ENCODE data around the gene PPIL1.

Gene PPIL1

DNA sequence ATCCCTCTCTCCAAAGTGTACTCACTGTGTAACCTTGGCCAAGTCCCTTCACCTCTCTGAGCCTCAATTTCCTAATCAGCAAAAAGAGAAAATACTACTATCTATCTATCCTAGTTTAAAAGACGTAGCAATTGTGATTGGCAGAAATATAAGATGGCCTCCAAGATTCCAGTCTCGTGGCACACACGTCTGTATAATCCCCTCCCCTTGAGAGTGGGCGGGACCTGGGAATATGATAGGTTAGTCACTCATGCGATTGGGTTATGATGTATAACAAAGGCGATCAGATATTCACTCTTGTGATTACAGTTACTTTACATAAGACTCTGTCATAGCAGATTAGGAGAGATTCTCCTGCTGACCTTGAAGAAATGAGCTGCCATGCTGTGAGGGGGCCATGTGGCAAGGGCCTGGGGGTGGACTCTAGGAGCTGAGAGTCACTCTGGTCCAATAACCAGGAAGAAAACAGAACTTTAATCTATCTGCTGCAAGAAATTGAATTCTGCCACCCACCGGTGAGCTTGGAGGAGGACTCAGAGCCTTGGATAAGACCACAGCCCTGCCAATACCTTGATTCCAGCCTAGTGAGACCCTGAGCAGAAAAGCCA lies 41.3 kb downstream of the PPIL1 start:
- DNase-seq, result no peak

DNA sequence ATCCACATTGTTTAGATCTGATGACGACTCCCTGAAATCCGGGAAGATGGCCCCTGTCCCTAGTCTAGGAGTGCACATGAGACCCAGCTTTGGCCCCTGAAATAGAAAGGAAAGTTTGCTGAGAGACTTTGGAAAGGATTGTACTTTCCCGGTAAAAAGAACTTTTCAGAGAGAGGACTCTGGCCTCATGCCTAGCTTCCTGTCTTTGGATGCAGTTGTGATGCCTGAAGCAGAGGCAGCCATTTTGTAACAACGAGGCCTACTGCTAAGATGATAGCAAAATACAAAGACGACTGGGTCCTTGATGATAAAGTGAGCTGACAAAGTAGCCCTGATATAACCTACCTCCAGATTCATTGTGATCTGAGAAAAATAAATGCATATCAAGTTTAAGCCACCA lies 42.3 kb downstream of the PPIL1 start:
- no peak for DNase-seq

- no peak for DNase-seq
These were observed 44.0 kb downstream of the PPIL1 start for GRCh38 chr6:36830577-36830976.

DNA sequence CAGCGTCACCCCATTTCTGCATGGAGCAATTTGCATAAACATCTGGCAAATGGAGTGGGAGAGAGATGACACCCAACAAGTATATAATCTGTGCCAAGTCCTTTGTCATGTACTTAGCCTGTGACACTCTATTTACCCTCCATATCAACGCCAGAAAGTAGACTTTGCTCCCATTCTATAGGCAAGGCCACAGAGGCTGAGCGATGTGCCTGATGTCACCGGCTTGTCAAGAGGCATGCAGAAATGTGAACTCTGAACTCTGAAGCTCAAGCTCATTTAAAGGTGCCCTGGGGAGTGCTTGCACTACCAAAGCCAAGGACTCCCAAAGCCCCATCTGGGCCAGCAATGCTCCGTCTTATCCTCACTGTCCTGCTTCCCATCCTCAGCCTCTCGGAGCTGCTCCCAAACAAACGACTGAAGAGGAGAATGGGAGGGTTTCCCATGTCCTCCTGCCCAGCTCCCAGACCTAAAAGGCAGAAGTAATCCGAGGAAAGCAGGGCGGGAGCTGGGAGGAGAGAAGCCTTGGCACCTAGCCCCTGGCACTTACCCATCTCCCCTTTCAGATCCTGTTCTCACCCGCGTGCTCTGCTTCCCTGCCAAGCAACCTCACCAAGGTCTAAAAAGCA lies 44.6 kb downstream of the PPIL1 start:
- DNase-seq, result no peak

GRCh38 chr6:36827261-36828079 lies 47.1 kb downstream of the PPIL1 start:
- peak; percentile 90 for DNase-seq

DNA sequence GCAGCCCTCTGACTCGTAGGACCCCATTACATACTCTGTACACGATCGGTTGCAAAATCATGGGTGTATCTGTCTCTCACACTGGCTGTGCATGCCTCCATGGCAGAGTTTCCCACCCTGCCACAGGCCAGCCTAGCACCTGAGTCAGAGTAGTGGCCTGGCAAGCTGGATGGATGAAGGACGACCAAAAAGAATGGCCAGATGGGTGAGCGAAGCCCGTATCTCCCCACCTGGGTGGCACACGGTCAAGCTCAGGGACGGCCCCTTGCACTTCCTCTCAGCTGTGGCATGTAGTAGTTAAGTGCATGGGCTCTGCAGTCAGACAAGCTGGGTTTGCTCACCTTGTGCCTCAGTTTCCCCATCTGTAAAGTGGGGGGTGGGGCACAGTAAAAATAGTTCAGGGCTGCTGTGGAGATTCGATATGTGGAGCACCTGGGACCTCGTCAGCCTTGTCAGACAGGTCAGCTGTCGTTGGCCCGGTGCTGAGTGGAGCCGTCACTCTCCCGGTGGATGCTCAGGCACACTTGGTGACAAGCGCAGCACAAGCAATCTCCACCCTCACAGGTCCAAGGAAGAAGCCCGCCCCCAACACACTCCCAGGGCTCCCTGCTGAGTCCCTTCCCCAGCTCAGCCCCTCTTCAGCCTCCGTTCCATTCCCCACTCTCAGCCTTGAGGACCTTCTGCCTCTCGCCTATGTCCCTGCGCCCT lies 47.9 kb downstream of the PPIL1 start:
- DNase-seq, result no peak

DNA sequence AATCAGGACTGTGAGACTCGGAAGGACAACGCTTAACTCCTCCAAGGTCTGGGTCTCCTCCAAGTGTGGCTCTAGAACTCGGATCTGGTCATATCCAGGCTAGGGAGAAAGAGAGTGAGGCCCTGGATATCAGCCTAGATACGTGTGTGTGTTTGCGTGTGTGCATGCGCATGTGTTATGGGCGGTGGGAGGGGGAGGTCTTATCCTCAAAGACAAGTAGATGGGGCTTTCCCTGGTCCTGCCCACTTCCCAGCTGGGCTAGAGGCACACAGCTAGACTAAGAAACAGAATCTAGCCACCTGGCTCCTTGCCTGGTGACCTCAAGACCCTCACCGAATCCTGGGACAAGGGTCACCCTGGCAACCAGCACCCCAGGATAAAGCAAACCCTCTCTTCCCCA lies 48.6 kb downstream of the PPIL1 start:
- no peak for DNase-seq

DNA sequence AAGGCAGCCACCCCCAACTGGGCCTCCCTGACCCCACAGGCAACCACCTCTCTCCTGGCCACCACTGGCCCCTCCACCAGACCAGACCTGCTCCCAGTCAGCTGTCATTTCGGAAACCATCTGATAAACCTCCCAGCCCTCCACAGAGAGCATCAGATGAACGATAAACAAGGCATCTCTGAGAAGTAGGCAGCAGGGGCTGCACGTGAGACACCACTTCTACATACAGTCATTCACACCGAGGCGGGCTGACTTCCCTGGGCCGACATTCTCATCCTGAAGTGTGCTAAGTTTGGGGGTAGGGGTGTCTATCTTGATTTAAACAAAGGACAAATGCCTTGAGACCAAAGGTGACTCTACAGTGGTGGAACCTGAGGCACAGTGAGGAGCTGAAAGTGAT lies 49.2 kb downstream of the PPIL1 start:
- DNase-seq, result no peak

DNA sequence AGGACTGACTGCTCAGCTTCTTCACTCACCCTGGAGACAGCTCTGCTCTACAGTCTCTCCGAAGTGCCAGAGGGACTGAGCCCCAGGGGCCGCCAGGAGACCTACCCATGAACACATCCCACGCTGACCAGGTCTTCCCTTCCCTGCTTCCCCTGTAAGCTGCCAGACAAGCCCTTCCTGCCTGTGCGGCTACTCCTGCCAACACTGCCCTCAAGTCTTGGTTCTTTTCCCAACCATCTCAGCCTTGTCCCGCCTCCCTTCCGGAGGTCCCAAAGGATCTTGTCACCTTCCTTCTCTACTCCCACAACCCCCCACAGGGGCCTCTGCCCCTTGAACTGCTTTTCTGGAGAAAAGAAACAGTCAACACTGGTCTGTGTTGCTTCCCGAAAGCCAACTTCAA lies 50.4 kb downstream of the PPIL1 start:
- no peak for DNase-seq

DNA sequence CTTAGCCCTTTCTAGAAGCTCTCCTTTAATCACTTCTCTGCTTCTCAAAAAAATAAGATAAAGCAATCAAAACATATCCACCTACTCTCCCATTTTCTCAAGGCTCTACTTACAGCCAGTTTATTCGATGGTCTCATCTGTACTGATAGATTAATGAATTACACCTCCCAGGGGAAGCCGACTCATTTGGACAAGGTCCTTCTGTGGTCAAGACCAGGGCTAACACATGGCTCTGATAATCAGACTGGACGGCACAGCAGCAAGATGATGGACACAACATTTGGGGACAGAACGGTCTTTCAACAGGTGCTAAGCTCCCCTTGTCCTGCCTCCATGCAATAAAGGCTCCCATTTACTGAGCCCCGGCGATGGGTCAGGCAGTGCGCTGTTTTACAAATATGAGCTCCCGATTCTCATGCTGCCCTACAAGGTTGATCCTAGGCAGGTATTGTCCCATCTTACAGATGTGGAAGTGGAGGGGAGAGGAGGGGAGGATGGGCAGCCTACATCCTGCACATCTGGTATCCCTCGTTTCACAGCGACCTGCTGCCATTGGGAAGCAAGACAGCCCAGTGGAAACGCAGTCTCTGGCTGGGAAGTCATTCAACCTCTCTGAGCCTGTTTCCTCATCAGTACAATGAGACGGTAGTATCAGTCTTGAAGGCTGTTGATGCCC lies 51.0 kb downstream of the PPIL1 start:
- no peak for DNase-seq

DNA sequence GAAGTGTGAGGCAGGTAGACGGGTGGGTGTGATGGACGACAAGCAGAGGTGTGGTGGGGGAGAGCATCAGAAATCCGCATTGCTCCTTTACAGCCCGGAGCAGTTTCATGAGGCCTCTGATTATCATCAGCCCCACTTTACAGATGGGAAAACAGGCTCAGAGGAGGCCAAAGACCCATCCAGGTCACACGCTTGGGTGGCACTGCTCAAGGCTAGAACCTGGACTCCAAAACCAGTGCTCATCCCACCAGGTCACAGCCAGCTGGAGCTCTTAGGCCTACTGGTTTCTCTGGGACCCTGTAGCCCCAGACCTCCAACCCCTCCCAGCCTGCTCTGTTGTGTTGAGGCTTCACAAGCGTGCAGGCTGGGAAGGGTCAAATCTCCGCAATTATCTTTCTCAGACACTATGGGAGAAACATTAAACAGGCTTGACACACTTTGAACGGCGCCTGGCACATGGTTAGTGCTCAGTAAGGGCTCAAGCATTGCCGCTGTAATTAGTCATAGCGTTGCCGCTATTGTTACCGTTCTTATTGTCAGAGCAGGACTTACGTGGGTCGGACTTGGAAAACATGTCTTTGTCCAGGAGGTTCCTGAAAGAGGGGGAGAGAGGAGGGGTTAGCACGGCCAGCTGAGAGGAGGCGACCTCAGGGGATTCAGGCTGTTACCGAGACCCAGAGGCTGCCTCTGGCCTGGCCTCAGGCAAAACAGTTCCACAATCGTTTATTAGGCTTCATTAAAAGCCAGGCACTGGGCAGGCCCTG lies 51.9 kb downstream of the PPIL1 start:
- no peak for DNase-seq

DNA sequence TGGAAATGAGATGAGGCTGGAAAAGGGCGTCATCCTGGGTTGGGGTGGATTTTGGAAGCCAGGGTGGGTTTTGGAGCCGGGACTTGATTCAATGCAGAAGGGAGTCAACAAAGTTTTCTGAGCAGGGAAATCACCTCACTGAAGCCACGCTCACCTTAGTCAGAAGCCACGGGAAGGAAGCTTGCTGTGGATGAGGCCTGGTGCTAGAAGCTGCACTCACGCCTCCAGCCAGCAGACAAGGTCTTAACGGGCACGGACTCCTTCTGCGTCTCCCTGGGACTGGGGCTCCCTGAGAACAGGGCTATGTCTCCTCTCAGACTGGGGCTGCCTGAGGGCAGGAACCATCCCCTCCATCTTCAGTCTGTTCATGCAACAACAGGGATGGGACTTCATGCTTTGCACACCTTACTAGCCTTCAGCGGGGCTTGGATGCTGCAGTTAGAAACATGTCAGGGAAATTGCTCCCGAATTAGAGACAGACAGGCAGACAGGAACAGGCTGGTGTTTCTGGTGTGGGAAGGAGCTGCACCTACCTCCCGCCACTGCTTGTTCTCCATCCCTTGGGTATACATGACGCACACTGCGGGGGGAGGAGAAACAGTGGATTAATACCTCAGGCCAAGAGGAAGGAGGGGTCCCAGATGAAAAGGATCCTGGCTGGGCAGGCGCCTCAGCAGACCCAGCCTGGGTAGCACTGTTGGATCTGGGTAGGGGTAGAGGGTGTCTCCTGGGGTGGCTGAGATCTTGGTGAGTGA lies 52.8 kb downstream of the PPIL1 start:
- no peak for DNase-seq

DNA sequence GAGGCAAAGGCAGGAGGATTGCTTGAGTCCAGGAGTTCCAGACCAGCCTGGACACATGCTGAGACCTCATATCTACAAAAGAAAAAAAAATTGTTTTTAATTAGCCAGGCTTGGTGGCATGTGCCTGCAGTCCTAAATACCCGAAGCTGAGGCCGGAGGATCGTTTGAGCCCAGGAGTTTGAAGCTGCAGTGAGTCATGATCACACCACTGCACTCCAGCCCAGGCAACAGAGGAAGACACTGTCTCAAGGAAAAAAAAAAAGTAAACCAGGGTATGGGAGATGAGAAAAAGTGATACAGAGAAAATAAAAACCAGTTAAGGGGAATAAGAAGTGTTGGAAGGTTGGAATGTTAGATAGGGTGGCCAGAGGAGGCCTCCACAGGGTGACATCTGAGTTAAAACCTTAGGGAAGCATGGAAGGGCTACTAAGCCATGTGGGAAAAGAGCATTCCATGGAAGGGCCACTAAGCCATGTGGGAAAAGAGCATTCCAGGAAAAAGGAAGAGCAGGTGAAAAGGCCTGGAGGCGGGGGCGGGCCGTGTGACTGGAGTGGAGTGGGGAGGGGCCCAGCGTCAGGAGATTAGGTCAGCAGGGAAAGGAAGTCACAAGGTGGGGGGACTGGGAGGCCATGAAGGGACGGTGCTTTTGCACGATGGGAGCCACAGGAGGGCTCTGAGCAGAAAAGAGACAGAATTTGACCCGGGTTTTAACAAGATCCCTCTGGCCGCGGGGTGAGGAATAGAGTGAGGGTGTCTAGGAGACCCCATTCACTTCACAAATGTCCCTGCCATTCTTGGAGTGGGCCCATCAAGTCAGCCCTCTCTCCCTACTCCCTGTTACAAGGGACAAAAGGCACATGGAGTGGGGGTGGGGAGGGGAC lies 53.7 kb downstream of the PPIL1 start:
- DNase-seq, result no peak

DNA sequence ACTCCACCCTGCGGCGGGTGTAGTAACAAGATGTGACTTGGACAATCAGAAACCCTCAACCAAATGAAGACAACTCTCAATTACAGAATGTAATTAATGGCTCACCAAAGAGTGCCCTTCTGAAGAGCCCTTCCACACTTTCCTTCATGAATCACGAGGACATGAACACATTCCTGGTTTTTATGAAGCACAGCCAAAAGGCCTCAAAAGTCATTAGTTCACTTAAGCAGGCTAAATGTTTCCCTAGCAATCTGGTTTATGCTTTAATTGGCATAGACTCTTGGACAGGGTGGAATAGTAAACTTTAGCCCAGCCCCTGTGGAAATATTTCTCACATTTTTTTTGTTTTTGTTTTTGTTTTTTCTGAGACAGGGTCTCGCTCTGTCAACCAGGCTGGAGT lies 55.8 kb downstream of the PPIL1 start:
- DNase-seq, result no peak

DNA sequence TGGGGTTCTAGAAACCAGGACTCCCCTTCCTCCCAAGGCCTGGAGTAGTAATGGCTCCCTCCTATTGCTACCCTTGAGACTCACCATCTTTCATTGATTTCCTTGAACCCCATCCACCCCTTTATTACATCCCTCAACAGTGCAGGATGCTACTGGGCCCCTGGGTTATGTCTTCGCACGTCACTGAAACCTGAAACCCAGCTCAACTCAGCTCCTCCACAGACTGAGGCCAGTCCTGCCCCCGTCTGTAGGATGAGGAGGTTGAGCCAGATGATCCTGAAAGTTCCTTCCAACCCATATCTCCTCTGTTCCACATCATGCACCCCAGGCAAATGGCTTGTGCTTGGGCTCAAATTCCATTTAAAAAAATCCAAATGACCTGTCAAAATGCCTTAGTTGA lies 56.8 kb downstream of the PPIL1 start:
- DNase-seq, result no peak

GRCh38 chr6:36817176-36817817 lies 57.3 kb downstream of the PPIL1 start:
- DNase-seq, result no peak

DNA sequence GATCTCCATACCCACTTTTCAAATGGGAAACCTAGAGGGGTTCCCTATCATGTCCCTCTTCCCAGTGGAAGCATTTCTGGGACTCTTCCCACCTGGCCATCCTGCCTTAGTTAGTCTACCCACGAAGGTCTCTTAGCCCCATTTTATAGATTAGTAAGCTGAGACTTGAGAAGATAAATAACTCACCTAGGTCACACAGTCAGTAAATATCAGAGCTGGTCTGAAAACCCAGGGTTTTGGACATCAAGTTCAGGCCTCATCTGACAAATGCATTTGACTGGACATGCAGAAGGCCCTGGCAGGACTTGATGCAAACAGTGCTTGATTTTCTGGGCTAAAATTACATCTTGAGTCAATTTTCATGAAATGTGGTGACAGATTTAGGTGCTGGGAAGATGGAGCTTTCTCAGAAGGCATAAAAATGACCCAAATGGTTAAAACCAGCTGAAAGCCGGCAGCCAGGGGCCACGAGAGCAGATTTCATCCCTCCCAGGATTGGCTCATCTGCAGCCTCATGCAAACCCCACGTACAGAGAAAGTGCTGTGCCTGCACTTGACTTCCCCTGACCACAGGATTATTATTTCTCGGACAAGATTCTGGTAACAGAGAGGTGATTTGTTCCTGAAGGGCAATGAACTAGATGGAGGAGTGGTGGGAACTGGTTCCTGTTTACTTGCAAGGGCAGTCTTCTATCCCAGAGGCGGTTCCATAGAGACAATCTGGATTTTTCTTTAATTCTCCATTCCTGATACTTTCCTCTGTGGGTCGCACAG lies 58.5 kb downstream of the PPIL1 start:
- DNase-seq, result no peak

GRCh38 chr6:36814249-36814648 lies 60.4 kb downstream of the PPIL1 start:
- no peak for DNase-seq

DNA sequence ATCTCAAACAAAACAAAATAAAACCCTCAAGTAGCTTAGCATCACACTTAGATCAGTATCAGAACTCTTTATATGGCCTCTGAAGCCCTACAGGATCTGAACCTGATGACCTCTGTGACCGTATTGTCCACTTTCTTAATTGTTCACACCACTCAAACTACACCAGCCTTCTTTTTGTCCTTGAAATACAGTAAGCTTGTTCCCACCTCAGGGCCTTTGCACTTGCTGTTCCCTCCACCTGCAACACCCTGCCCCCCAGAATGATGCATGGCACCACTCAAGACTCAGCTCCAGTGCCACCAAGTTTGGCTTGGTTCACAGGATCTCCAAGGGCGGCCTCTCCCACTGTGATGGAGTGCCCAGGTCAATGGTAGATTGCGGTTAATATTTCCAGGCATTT lies 61.1 kb downstream of the PPIL1 start:
- no peak for DNase-seq
